ENCODE results near the gene MELK.

MELK gene

DNA sequence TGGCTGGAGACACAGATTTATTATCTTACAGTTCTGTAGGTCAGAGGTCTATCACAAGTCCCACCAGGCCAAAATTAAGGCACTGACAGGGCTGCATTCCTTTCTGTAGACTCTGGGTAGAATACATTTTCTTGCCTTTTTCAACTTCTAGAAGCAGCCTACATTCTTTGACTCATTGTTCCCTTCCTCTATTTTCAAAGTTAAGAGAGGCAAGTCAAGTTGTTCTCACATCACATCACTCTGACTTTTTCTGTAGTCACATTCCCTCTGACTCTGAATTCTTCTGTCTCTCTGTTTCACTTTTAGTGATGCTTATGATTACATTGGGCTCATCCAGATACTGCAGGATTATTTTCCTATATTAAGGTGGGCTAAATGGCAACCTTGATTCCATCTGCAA is 119.0 kb downstream of the MELK start:
- Histone ChIP-seq H3K4me3 (no peak overlapping the region), H3K36me3 (no peaks in the 10 kb centered on the region), H3K27me3 (no peaks in the 10 kb centered on the region), H3K27ac (no peak overlapping the region), H3K4me1 (no peaks in the 10 kb centered on the region), H3K9me3 (no peaks in the 10 kb centered on the region)
- no peak for TF ChIP-seq CTCF (IDR thresholded peaks at IDR 0.05)
- DNase-seq, result no peak
- intact Hi-C loops (cut with DNase I; ENCODE audit: low total_unique reads), result no loop called here

DNA sequence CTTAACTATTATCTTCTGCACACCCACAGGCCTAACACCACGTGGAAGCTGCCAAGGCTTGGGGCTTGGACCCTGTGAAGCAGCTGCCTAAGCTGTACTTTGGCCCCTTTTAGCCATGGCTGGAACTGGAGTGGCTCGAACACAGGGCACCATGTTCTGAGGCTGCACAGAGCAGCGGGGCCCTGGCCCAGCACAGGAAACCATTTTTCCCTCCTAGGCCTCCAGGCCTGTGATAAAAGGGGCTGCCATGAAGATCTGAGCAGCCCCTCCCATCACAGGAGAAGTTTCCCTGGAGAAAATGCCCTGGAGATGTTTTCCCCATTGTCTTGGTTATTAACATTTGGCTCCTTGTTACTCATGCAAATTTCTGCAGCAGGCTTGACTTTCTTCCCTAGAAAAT is 126.3 kb downstream of the MELK start:
- H3K36me3 ChIP-seq, result no peaks in the 10 kb centered on the region
- DNase-seq, result no peak
- intact Hi-C loops (cut with DNase I; ENCODE audit: low total_unique reads), result no loop called here
- H3K4me3 ChIP-seq, result no peak overlapping the region
- TF ChIP-seq CTCF (IDR thresholded peaks at IDR 0.05), result no peak
- no peaks in the 10 kb centered on the region for H3K27me3 ChIP-seq
- H3K9me3 ChIP-seq, result peaks cover 0 to 9% (median 7%) of the 10 kb centered on the region in 3 donors
- no peak overlapping the region for H3K27ac ChIP-seq
- H3K4me1 ChIP-seq, result no peaks in the 10 kb centered on the region

DNA sequence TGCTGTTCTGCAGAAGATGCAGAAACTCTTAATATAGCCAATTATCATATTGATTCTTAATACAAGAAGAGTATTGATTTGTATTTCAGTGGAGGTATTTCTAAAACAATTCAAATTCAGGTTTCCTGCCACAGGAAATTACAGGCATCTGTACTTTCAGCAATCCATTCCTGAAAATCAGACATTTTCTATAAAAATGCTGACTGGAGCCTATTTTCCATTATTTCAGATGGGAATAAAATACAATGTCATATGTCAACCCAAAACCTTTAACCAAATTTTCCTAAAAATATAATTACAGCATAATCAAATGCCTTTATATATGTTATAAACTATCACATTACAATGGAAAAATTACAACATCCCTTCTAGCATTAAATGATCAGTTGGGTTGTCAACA is 131.5 kb downstream of the MELK start:
- no peak overlapping the region for H3K4me3 ChIP-seq
- no peak overlapping the region for H3K27ac ChIP-seq
- peaks cover 0 to 1% (median under 1%) of the 10 kb centered on the region in 3 donors for H3K9me3 ChIP-seq
- DNase-seq, result no peak
- no peaks in the 10 kb centered on the region for H3K36me3 ChIP-seq
- no peaks in the 10 kb centered on the region for H3K4me1 ChIP-seq
- intact Hi-C loops (cut with DNase I; ENCODE audit: low total_unique reads), result no loop called here
- no peak for TF ChIP-seq CTCF (IDR thresholded peaks at IDR 0.05)
- H3K27me3 ChIP-seq, result no peaks in the 10 kb centered on the region

- Histone ChIP-seq H3K4me1 (no peaks in the 10 kb centered on the region), H3K27ac (no peak overlapping the region), H3K27me3 (no peaks in the 10 kb centered on the region), H3K9me3 (no peaks in the 10 kb centered on the region), H3K4me3 (no peak overlapping the region), H3K36me3 (no peaks in the 10 kb centered on the region)
- no peak for TF ChIP-seq CTCF (IDR thresholded peaks at IDR 0.05)
- intact Hi-C loops (cut with DNase I; ENCODE audit: low total_unique reads), result no loop called here
- no peak for DNase-seq
Measured at GRCh38 chr9:36713515-36714490, 141.1 kb downstream of the MELK start.

DNA sequence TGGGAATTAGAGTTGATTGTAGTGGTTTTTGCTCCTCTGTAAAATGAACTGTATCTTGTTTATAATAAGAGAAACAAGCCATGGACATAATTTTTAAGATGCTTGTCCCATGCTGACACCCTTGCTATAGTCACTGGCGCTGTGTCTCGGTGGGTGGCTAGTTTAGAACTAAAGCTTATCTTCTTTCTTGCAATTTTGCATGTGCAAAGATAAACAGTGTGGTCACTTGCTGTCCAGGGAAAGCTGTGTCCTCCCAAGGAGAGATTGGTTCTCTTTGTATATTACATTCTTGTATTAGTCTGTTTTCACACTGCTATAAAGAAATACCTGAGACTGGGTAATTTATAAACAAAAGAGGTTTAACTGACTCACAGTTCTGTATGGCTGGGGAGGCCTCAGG is 143.8 kb downstream of the MELK start:
- no peak for TF ChIP-seq CTCF (IDR thresholded peaks at IDR 0.05)
- intact Hi-C loops (cut with DNase I; ENCODE audit: low total_unique reads), result no loop called here
- no peaks in the 10 kb centered on the region for H3K9me3 ChIP-seq
- no peaks in the 10 kb centered on the region for H3K36me3 ChIP-seq
- H3K27ac ChIP-seq, result no peak overlapping the region
- no peak overlapping the region for H3K4me3 ChIP-seq
- no peak for DNase-seq
- H3K27me3 ChIP-seq, result no peaks in the 10 kb centered on the region
- H3K4me1 ChIP-seq, result no peaks in the 10 kb centered on the region

Measured in tibial artery (tissue), 4 donors.